Stimulated activated CD4-positive, alpha-beta T cell treated with anti-CD3 and anti-CD28 coated beads, TNF-alpha, amount 100 ng/mL, for 24 hours (primary cell): ENCODE measurements around the gene CECR2.

Experiments
- DNase-seq, 3 experiments: peaks; one replicate each; pipeline ENCODE4 v3.0.0-alpha.2; 2020; ENCODE audit warnings: low read depth in 3 of 3

Gene CECR2

GRCh38 chr22:17569971-17570511, 200.8 kb downstream of the CECR2 start:
- DNase-seq: no peak

- no peak for DNase-seq
Observed at GRCh38 chr22:17570851-17571631, 201.8 kb downstream of the CECR2 start.

- DNase-seq: no peak
Observed at GRCh38 chr22:17575151-17575550, 205.9 kb downstream of the CECR2 start.

- no peak for DNase-seq
Observed at GRCh38 chr22:17575681-17576080, 206.4 kb downstream of the CECR2 start.

- no peak for DNase-seq
Observed at GRCh38 chr22:17576470-17576869, 207.2 kb downstream of the CECR2 start.

GRCh38 chr22:17578136-17578754, 209.0 kb downstream of the CECR2 start:
- no peak for DNase-seq

- DNase-seq: no peak
Observed at GRCh38 chr22:17579535-17579981, 210.3 kb downstream of the CECR2 start.

GRCh38 chr22:17580441-17581031, 211.3 kb downstream of the CECR2 start:
- no peak for DNase-seq

- DNase-seq: no peak
Observed at GRCh38 chr22:17581056-17581455, 211.8 kb downstream of the CECR2 start.

- no peak for DNase-seq
Observed at GRCh38 chr22:17581631-17582030, 212.4 kb downstream of the CECR2 start.

- DNase-seq: no peak
Observed at GRCh38 chr22:17583151-17583550, 213.9 kb downstream of the CECR2 start.

- DNase-seq: no peak
Observed at GRCh38 chr22:17586831-17587440, 217.7 kb downstream of the CECR2 start.

GRCh38 chr22:17587629-17588028, 218.4 kb downstream of the CECR2 start:
- DNase-seq: no peak

- no peak for DNase-seq
Observed at GRCh38 chr22:17588606-17589005, 219.3 kb downstream of the CECR2 start.

- no peak for DNase-seq
Observed at GRCh38 chr22:17589810-17590375, 220.6 kb downstream of the CECR2 start.

GRCh38 chr22:17590586-17590985, 221.3 kb downstream of the CECR2 start:
- no peak for DNase-seq

- no peak for DNase-seq
Observed at GRCh38 chr22:17592201-17592600, 222.9 kb downstream of the CECR2 start.

GRCh38 chr22:17596226-17596625, 227.0 kb downstream of the CECR2 start:
- no peak for DNase-seq

GRCh38 chr22:17597217-17597616, 228.0 kb downstream of the CECR2 start:
- no peak for DNase-seq

- no peak for DNase-seq
Observed at GRCh38 chr22:17598318-17598717, 229.1 kb downstream of the CECR2 start.

GRCh38 chr22:17601031-17601430, 231.8 kb downstream of the CECR2 start:
- DNase-seq: no peak

GRCh38 chr22:17603668-17604067, 234.4 kb downstream of the CECR2 start:
- DNase-seq: no peak
